ENCODE measurements around the gene HIVEP1.

Gene HIVEP1

DNA sequence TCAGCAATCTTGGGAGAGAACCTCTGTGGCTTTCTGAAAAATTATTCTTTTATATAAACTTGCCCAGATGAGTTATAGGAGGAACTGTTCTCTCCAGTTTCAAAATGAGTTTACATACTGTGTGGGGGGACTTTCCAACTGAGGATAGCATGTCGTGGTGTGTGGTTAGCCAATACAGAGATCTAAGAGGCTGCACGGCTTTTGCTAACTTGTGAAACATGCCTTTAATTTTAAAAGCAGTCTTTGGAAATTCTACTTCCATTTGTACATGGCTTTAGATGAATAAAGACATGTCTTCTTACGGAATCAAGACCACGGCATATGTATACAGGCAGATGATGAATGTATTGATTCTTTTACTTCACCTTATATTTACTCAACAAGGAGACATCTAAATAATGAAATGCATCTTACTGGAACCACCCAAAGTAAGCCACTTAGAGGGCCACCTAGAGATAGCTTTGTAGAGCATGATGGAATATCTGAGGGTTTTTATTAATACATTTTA is 39.8 kb downstream of the HIVEP1 start:
- DNase-seq (ENCODE audit: low spot score) = peak; percentile 62

DNA sequence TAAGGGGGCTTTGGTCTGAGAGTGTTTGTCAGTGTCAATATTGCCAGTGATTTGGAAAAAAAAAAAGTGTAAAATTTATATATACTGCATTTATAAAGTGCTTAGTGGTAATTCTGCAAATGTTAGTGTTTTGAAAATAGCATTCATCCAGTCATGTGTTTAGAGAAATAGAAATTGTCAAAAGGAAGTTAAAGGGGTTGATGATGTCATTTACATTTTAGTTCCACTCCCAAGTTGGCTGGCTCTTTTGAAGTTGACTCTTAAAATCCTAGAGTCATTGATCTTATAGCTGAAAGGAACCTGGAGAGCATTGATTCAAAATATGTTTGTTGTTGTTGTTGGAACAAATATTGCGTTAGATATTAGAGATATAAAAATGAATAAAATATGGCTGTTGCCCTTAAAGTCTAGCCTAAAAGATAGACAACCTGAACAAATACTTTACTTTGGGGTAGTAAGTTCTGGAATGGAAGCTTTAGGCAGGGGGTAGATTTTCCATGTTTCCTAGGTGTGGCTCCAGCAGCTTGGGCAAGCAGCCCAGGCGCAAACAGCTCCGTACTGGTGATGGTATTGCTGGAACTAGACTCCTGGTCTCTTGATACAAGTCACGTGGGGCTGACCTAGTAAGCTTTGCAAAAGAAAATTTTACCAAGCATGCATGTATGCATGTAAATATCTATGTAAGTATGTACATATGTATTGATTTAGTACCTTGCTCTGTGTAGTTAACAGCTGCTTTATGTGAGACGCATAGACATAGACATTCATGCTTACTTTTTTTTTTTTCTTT is 46.3 kb downstream of the HIVEP1 start:
- no peak for DNase-seq (ENCODE audit: low spot score)

DNA sequence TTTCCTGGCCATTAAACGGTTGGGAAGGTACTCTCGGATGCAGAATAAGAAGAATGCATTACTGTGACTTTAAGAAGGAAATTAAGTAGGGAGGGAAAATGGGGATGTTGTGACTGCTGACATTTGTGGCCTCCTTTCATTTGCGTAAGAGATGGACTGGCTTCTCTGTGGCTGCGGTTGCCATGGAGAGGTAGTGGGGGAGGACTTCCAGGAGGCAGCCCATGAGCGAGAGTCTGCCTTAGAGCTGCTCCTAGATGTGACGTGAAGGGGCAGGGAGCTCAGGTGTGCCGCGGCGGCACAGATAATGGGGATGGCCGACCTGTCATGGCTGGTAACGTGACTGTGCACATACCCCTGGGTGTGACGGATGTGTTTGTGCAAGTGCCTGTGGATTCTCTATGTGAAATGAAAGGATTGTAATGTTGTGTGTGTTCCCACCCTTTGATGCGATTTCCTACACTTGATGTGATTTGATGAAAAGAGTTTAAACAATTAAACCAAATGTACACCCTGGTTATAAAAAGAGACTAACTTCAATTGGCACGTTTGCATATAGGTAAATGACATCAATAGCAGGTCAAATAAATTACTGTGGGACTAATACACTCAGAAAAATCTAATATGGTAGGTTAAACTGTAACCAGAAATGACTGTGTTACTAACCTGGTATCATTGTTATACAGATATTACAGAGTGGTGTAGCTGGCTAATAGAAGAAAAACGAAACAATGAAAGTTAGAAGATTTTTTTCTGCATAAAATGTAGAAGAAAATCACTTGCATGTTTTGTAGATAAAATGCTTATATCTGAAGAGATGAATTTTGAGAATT is 48.9 kb downstream of the HIVEP1 start:
- peak; percentile 80 for DNase-seq (ENCODE audit: low spot score)

DNA sequence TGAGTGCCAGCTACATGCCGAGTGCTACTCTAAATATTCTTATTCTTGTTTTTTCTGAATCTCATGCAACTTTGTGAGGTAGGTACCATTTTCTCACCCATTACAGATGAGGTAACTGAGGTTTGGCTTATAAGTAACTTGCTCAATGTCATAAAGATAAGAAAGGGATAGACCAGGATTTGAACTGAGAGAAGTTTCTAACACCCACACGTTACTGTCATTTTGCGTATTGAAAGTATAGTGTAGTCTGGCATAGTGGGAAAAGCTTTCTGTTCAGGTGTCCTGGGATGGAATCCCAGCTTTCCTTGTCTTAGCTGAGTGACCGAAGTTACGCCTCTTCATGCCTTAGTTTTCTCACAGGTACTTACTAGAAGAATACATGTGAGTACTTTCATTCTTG is 50.5 kb downstream of the HIVEP1 start:
- no peak for DNase-seq (ENCODE audit: low spot score)

DNA sequence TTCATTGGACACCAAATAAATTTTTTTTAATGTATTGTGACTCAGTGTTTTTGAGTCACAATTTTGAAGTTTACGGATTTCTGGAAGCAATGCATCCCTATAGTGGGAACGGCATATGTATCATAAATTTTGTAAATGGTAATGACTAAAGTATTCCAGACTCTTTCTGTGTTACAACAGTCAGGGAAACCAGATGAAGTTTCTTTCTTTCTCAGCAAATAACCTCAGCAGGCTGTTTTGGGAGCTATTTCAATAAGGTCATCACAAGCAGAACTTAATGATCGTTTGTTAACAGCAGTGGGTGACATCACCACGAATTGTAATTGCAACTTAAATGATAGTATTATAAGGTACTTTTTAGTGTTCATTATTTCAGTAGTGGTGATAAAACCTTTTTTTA is 52.0 kb downstream of the HIVEP1 start:
- DNase-seq (ENCODE audit: low spot score) = no peak

DNA sequence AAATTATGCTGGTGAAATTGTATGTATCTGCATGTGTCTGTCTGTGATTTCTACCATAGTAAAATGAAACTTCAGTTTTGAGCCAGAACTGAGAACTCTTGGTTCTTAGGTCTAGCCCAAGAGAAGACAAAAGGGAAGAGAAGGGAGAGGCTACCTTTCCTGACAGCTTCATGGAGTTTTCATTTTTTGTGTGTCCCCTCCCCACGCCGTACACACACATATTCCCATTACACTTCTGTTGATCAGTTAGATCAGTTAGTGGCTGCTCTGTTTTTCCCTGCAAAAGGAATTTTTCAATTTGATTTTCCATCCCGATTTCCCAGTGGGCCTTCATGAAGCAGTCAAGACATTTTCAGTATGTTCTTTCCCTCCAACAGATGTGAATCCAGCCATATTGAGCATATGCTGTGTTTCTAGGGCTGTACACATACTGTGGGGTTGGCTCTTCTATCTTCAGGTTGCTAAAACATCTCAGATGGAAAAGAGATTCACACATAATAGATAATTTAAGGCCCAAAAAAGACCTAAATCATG is 52.5 kb downstream of the HIVEP1 start:
- no peak for DNase-seq (ENCODE audit: low spot score)

DNA sequence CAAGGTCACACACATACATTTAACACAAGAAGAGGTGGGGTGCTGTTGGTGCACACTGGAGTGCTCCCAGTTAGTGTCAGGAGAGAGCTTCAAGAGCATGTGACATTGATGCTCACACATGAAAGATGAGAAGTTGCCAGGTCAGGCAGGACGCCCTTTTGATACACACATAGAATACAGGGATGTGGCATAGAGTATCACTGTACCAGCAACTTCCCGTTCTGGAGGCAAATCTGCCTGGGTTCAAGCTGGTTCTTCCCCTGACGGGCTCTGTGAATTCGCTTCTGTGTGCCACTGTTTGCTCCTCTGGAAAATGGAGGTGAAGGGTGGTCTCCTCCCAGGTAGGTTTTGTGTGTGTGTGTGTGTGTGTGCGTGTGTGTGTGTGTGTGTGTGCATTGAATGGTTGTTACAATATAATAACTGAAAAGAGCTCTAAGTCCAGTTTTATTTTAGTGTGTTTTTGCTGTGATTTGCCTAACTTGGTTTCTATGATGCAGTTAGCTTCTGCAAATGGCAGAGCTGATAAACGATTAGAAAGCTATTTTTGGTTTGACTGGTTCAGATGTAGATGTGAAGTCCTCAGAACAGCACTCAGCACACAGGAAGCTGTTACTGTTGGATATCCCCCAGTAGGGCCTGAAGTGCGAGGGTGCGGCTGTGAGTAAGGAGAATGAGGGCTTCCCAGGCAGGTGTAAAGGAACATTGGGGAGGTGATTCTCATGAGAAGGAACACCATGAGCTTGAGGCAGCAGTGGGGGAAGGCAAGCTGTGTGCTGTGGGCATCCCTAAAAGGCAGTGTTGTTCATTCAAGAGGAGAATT is 53.4 kb downstream of the HIVEP1 start:
- DNase-seq (ENCODE audit: low spot score) = peak; percentile 56

DNA sequence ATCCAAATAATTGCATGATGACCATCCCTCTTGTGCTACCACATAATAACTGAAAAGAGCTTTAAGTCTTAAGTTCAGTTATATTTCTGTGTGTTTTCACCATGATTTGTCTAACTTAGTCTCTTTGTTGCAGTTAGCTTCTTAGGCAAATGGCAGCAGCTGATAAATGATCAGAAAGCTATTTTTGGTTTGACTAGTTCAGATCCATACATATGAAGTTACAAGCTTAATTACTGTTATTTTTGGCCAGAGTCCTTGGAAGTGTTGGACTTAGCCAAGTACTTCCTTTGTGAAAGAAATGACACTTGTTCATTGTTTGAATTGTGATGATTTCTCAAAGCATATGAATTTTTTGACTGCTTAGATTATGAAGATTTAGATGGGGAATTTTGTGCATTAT is 54.2 kb downstream of the HIVEP1 start:
- no peak for DNase-seq (ENCODE audit: low spot score)

DNA sequence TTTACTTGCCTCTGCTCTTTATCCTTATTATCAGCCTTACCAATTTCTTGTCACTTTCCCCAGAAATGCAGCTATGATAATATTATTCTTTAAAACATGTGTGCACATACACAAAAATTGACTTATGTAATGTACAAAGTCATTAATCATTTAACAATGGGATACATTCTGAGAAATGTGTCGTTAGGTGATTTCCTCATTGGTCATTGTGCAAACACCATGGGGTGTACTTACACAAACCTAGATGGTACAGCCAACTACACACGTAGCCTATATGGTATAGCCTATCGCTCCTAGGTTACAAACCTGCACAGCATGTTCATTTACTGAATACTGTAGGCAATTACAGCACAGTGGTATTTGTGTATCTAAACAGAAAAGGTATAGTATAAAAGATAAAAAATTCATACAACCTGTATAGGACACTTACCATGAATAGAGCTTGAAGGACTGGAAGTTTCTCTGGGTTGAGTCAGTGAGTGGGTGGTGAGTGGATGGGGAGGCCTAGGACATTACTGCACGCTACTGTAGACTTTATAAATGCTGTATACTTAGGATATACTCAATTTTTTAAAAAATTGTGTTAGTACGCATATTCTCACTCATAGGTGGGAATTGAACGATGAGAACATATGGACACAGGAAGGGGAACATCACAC is 56.9 kb downstream of the HIVEP1 start:
- DNase-seq (ENCODE audit: low spot score) = no peak

DNA sequence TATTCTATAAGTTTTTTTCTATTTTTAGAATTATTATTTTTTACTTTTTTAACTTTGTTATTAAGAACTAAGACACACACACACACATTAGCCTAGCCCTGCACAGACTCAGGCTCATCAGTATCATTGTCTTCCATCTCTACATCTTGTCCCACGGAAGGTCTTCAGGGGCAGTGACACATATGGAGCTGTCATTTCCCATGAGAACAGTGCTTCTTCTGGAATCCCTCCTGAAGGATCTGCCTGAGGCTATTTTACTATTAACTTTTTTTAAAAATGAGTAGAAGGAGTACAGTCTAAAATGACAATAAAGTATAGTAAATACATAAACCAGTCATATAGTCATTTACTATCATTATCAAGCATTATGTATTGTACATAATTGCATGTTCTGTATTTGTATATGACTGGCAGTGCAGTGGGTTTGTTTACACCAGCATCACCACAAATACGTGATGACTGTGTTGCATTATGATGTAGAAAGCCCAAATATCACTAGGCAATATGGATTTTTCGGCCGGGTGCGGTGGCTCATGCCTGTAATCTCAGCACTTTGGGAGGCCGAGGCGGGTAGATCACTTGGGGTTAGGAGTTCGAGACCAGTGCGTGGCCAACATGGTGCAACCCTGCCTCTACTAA is 57.9 kb downstream of the HIVEP1 start:
- DNase-seq (ENCODE audit: low spot score) = no peak

DNA sequence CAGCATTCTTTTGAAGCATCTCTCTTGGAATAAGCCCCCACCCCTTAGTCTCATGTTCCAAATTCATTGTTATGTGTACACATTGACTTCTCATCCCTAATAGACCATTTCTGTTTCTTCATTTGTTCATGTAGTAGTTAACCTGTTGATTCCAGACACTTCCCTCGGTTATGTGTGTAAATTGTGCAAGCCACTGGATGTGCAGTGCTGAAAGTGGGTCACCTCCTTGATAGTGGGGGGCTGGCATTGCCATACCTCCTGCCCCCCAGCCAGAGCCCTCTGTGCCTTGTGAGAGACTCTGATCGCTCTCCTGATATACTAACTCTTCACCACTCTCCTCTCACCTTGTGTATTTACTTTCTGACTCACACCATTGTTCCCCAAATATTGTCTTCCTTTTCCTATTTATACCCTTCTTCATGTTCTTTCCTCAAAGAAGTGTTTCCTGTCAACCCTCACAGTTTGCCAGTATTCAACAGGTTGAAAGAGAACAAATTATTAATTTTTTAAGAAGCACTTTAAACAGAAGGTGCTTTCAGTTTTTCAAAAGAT is 59.0 kb downstream of the HIVEP1 start:
- no peak for DNase-seq (ENCODE audit: low spot score)

DNA sequence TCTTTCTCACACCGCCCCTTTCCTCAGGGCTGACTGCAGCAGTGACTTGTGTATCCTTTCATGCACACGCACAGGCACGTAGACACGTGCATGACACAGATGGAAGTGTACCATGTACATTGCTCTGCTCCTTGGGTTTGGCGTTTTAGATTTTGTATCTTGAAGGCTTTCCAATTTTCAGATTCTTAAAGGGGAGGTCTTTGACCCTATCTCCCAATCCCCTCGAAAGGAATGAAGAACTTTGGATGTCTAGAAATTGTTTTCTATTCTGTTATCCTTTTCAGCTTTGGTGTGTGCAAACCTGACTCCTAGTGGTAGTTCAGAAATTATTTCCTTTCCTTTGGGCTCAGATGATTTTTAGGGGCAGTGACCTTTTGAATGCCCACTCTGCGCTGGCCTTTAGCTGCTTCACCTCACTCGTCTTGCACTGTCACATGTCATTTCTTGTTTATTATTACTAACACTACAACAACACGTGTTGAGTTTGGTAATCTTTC is 63.0 kb downstream of the HIVEP1 start:
- DNase-seq (ENCODE audit: low spot score) = no peak

DNA sequence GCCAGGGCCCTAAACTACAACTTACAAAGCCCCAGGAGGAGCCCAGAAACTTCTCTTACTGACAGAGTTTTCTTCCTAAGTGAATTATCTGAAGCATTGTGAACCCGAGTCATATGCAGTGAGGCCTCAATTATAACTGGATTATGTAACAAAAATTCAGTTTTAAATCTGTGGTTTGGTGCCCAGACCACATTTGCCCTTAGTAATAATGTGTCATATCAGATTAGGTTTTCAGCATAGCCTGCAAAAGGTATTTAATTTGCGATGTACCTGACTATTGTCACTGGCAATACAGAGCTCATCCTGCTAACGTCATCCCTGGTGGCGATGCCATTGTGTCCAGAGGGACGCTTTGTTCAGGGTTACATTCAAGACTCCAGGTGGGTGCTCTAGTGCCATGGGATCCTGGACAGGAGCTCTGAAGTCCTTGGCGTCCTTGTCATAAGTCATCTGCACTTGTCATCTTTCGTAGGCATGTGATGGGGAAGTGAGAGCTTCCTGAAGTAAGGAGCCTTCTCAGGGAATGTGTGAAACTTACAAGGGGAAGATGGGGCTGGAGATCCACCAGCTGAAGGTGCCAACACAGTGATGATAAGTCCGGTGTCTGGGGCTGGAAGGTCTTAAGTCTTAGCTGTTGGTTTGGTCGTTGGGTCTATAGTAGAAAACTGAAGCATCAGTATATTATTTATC is 65.1 kb downstream of the HIVEP1 start:
- no peak for DNase-seq (ENCODE audit: low spot score)

DNA sequence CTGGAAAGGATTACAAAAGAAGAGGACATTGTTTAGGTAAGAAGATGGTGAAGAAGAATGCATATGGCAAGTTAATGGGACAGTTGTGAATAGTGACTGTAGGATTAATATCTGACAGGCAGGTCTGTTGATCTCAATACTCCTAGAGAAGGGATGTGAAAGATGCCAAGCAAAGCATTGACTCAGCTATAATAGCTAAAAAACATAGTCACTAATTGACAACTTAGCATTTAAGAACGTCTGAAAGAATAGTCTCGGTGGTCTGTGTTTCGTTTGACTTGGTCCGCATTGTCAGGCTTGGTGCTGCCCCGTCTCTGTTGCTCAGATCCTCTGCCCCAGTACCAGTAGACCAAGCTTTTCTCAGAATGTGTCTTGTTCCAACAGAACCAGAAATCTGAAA is 65.9 kb downstream of the HIVEP1 start:
- DNase-seq (ENCODE audit: low spot score) = no peak

DNA sequence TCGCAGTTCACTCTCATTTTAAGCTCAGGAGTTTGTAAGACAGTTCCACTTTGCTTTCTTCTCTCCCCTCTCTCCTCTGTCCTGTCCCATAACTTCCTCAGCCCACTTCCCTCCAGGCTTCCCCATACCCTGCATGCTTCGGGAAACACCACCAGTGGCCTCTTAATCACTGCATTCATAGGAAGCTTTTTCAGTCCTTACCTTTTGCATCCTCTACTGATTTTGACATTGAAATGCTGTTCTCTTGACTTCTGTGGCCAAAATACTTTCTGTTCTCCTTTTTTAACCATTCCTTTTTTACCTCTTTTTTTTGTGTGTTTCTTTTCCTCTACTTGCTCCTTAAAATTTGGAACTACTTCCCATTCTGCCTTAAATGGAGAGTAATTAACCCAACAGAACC is 69.7 kb downstream of the HIVEP1 start:
- no peak for DNase-seq (ENCODE audit: low spot score)

DNA sequence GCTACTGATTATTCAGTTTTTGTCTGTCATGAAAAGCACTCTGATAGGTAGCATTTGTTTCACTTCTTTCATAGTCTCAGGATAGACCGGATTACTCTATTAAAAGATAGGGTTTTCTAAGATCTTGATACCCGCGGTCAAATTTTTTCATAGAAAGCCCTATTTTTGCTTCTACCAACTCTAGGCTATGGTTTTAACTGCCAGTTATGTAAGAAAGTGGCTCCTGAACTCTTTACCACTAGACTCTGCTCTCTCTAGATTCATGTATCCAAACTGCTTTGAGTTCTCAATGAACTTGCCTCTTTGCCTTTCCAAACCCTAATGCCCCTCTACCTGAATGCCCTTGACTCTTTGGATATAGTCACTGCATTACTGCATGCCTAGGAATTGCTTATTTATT is 70.3 kb downstream of the HIVEP1 start:
- DNase-seq (ENCODE audit: low spot score) = no peak

DNA sequence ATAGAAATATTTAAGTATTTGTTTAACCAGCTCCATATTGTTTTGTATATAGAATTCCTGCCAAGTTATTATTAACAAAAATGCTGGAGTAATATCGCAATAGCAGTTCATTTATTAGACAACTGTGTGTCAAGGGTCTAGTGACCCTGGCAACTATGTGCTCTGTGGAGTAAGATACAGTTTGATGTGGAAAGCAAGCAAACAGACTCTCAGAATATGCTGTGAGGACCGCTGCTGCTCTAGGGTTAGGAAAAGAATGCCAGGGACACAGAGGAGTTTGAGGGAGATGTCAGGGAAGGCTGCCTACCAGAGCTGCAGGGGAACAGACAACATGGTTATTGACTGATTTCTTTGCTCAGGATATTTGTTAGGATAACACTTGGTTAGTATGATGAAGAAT is 71.2 kb downstream of the HIVEP1 start:
- DNase-seq (ENCODE audit: low spot score) = no peak

DNA sequence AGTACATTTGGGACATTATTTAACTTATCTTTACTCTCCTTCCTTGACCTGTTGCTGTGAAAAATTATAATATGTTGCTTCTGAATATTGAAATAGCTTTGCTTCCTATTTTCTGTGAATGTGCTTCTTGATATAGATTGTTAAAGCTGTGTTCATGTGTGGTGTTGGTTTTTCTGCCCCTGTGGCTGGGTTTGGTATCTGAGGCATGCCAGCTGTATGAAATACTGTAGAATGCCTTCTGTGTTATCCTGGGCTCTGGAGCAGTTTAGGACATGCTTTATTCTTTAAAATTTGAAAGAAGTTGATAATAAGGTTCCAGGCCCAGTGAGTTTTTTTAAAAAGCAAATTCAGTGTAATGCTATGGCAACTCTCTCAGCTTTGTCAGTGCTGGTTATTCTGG is 71.7 kb downstream of the HIVEP1 start:
- DNase-seq (ENCODE audit: low spot score) = no peak

DNA sequence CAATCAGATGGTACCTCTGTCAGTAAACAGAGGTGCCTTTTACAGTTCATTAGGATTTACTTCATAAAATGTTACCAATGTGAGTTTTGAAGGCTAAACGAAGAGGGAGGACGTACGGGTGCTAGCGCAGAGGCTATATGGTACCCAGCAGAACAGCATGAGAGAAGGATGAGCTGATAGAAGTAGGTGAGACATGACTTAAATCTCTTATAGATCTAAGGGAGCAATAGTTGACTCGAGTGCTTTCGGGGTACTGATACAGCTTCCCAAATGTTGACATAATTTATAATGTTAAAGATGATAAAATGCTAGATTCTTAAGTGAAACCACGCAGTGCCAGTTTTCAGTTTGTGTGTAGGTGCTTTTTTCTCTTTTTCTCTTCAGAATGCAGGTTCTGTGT is 72.6 kb downstream of the HIVEP1 start:
- DNase-seq (ENCODE audit: low spot score) = no peak

DNA sequence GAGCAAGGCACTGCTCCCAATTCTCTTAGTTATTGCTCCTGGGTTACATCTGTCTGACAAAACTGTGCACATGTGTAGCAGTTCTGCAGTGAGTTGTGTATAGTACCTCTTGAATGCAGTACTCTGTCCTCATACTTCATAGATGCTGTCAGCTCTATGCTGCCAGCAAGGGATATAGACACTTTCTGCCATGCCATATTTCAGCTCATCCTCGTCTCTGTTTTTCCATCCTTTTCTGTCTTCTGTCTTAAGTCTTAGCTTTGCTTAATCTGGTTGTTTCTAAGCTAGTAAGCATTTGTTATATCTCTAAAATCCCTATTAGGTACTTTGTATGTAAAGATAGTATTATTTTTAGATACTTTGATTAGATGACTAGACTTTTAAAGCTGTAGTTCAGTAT is 76.4 kb downstream of the HIVEP1 start:
- no peak for DNase-seq (ENCODE audit: low spot score)
